ENCODE measurements around the gene CSAD. TPM values are rescaled to one million over a fixed set of nuclear protein-coding genes. Genes with fewer than 3 reads are reported as not detected.

The CSAD gene
- polyA plus RNA-seq, 1 donor (not counting 4 experiments of a cell fraction or from before 2014, with no cell fraction given): 19.5 TPM

GRCh38 chr12:53217051-53217930 lies 36.6 kb upstream of the CSAD start:
- peaks cover 44% of the 10 kb centered on the region for H3K4me1 ChIP-seq (ENCODE audit: control insufficient read depth, extremely low read depth, insufficient read depth, low read length)
- H2AFZ ChIP-seq (ENCODE audit: control insufficient read depth, low read length): no peak overlapping the region
- peak overlapping the region; percentile 79 for H3K4me2 ChIP-seq (ENCODE audit: control insufficient read depth, extremely low read depth, insufficient read depth, low read depth, low read length)
- dilution Hi-C loops (cut with MboI; ENCODE audit: extremely low pct_ligation_motif_present, low sequenced_read_pairs): no loop called here
- H3K79me2 ChIP-seq (ENCODE audit: control insufficient read depth, insufficient read depth, low read length): peaks cover 25% of the 10 kb centered on the region
- H3K9me3 ChIP-seq (ENCODE audit: control insufficient read depth, low read depth, low read length): no peaks in the 10 kb centered on the region
- no peaks in the 10 kb centered on the region for H3K27me3 ChIP-seq (ENCODE audit: control insufficient read depth, extremely low read depth, insufficient read depth, low read length)
- peak overlapping the region; percentile 7 to 99 (median 56) for H3K4me3 ChIP-seq (ENCODE audit: control insufficient read depth in 2 of 3, extremely low read depth in 1 of 3, insufficient read depth in 2 of 3, low read depth in 1 of 3, low read length in 3 of 3)
- H3K9me1 ChIP-seq (ENCODE audit: control insufficient read depth, extremely low read depth, insufficient read depth, low read length): no peaks in the 10 kb centered on the region
- no peak for DNase-seq (ENCODE audit: low read depth, low spot score)
- TF ChIP-seq, protein P1, sequence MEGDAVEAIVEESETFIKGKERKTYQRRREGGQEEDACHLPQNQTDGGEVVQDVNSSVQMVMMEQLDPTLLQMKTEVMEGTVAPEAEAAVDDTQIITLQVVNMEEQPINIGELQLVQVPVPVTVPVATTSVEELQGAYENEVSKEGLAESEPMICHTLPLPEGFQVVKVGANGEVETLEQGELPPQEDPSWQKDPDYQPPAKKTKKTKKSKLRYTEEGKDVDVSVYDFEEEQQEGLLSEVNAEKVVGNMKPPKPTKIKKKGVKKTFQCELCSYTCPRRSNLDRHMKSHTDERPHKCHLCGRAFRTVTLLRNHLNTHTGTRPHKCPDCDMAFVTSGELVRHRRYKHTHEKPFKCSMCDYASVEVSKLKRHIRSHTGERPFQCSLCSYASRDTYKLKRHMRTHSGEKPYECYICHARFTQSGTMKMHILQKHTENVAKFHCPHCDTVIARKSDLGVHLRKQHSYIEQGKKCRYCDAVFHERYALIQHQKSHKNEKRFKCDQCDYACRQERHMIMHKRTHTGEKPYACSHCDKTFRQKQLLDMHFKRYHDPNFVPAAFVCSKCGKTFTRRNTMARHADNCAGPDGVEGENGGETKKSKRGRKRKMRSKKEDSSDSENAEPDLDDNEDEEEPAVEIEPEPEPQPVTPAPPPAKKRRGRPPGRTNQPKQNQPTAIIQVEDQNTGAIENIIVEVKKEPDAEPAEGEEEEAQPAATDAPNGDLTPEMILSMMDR (optimal IDR thresholded peaks at IDR 0.05 in 1 of 3, IDR thresholded peaks at IDR 0.05 in 1 of 3, conservative IDR thresholded peaks at IDR 0.05 in 1 of 3; ENCODE audit: extremely low read depth in 1 of 3, insufficient read depth in 2 of 3, low read length in 3 of 3): no peak
- TF ChIP-seq EZH2 (IDR thresholded peaks at IDR 0.05; ENCODE audit: low read length): no peak
- H3K36me3 ChIP-seq (ENCODE audit: control insufficient read depth in 2 of 2, extremely low read depth in 1 of 2, insufficient read depth in 2 of 2, low read length in 2 of 2): peaks cover 18 to 33% of the 10 kb centered on the region in 2 experiments
- peaks cover 4% of the 10 kb centered on the region for H4K20me1 ChIP-seq (ENCODE audit: control insufficient read depth, extremely low read depth, insufficient read depth, low read length)
- FAIRE-seq: peak; percentile 53
- peak overlapping the region; percentile 23 for H3K27ac ChIP-seq (ENCODE audit: control insufficient read depth, insufficient read depth, low read length)
- H3K9ac ChIP-seq (ENCODE audit: control insufficient read depth, extremely low read depth, insufficient read depth, low read length): no peak overlapping the region

- Histone ChIP-seq H3K27me3 (ENCODE audit: control insufficient read depth, extremely low read depth, insufficient read depth, low read length) (no peaks in the 10 kb centered on the region), H2AFZ (ENCODE audit: control insufficient read depth, low read length) (no peak overlapping the region), H3K4me2 (ENCODE audit: control insufficient read depth, extremely low read depth, insufficient read depth, low read depth, low read length) (no peak overlapping the region), H4K20me1 (ENCODE audit: control insufficient read depth, extremely low read depth, insufficient read depth, low read length) (peaks cover 2% of the 10 kb centered on the region), H3K4me3 (ENCODE audit: control insufficient read depth in 2 of 3, extremely low read depth in 1 of 3, insufficient read depth in 2 of 3, low read depth in 1 of 3, low read length in 3 of 3) (no peak overlapping the region), H3K9ac (ENCODE audit: control insufficient read depth, extremely low read depth, insufficient read depth, low read length) (no peak overlapping the region), H3K36me3 (ENCODE audit: control insufficient read depth in 2 of 2, extremely low read depth in 1 of 2, insufficient read depth in 2 of 2, low read length in 2 of 2) (peaks cover 36 to 50% of the 10 kb centered on the region in 2 experiments), H3K9me3 (ENCODE audit: control insufficient read depth, low read depth, low read length) (no peaks in the 10 kb centered on the region), H3K4me1 (ENCODE audit: control insufficient read depth, extremely low read depth, insufficient read depth, low read length) (peaks cover 33% of the 10 kb centered on the region), H3K79me2 (ENCODE audit: control insufficient read depth, insufficient read depth, low read length) (peaks cover 25% of the 10 kb centered on the region), H3K27ac (ENCODE audit: control insufficient read depth, insufficient read depth, low read length) (no peak overlapping the region), H3K9me1 (ENCODE audit: control insufficient read depth, extremely low read depth, insufficient read depth, low read length) (no peaks in the 10 kb centered on the region)
- FAIRE-seq (no peak), DNase-seq (ENCODE audit: low read depth, low spot score) (no peak)
- dilution Hi-C loops (cut with MboI; ENCODE audit: extremely low pct_ligation_motif_present, low sequenced_read_pairs): no loop called here
- no peak for TF ChIP-seq EZH2 (IDR thresholded peaks at IDR 0.05; ENCODE audit: low read length)
- TF ChIP-seq, protein P1 (optimal IDR thresholded peaks at IDR 0.05 in 1 of 3, IDR thresholded peaks at IDR 0.05 in 1 of 3, conservative IDR thresholded peaks at IDR 0.05 in 1 of 3; ENCODE audit: extremely low read depth in 1 of 3, insufficient read depth in 2 of 3, low read length in 3 of 3): no peak
Measured at GRCh38 chr12:53215497-53215896, 34.8 kb upstream of the CSAD start.

Data from keratinocyte (primary cell).